ENCODE data around the gene FSTL5. TPM values are rescaled to one million over a fixed set of nuclear protein-coding genes. Genes with fewer than 3 reads are reported as not detected.

Gene FSTL5
- total RNA-seq, 4 donors from 2014 or later, result not detected

- no peaks in the 10 kb centered on the region for H3K27me3 ChIP-seq
- no peaks in the 10 kb centered on the region for H3K9me3 ChIP-seq
- no peaks in the 10 kb centered on the region for H3K36me3 ChIP-seq
- H3K4me1 ChIP-seq, result no peaks in the 10 kb centered on the region
- DNase-seq (no peak), ATAC-seq (no peak)
- in situ Hi-C loops (cut with MboI; ENCODE audit: low sequenced_read_pairs in 4 of 4), result no loop called here
- H3K4me3 ChIP-seq, result no peak overlapping the region
- TF ChIP-seq POLR2A (IDR thresholded peaks at IDR 0.05) (no peak), CTCF (IDR thresholded peaks at IDR 0.05 in 4 of 5, conservative IDR thresholded peaks at IDR 0.05 in 1 of 5) (no peak)
- intact Hi-C loops (cut with DNase I; ENCODE audit: low total_unique reads), result no loop called here
- no peak overlapping the region for H3K27ac ChIP-seq
These were observed 345.9 kb downstream of the FSTL5 start for GRCh38 chr4:161817914-161818313.

- Histone ChIP-seq H3K27ac (no peak overlapping the region), H3K4me3 (no peak overlapping the region), H3K4me1 (no peaks in the 10 kb centered on the region), H3K36me3 (no peaks in the 10 kb centered on the region), H3K27me3 (no peaks in the 10 kb centered on the region), H3K9me3 (no peaks in the 10 kb centered on the region)
- no peak for DNase-seq
- no peak for ATAC-seq
- intact Hi-C loops (cut with DNase I; ENCODE audit: low total_unique reads), result no loop called here
- no peak for TF ChIP-seq CTCF (IDR thresholded peaks at IDR 0.05 in 4 of 5, conservative IDR thresholded peaks at IDR 0.05 in 1 of 5)
- no peak for TF ChIP-seq POLR2A (IDR thresholded peaks at IDR 0.05)
- in situ Hi-C loops (cut with MboI; ENCODE audit: low sequenced_read_pairs in 4 of 4), result no loop called here
These were observed 346.8 kb downstream of the FSTL5 start for GRCh38 chr4:161816958-161817357.

GRCh38 chr4:161815841-161816240, 348.0 kb downstream of the FSTL5 start:
- no peak for ATAC-seq

GRCh38 chr4:161813889-161814288, 349.9 kb downstream of the FSTL5 start:
- no peak for TF ChIP-seq CTCF (IDR thresholded peaks at IDR 0.05 in 4 of 5, conservative IDR thresholded peaks at IDR 0.05 in 1 of 5)
- TF ChIP-seq POLR2A (IDR thresholded peaks at IDR 0.05), result no peak
- Histone ChIP-seq H3K27ac (no peak overlapping the region), H3K36me3 (no peaks in the 10 kb centered on the region), H3K4me1 (no peaks in the 10 kb centered on the region), H3K27me3 (no peaks in the 10 kb centered on the region), H3K4me3 (no peak overlapping the region), H3K9me3 (no peaks in the 10 kb centered on the region)
- ATAC-seq (no peak), DNase-seq (no peak)
- intact Hi-C loops (cut with DNase I; ENCODE audit: low total_unique reads) (no loop called here), in situ Hi-C loops (cut with MboI; ENCODE audit: low sequenced_read_pairs in 4 of 4) (no loop called here)

More at GRCh38 chr4:161815841-161816240, 348.0 kb downstream of the FSTL5 start:
- TF ChIP-seq POLR2A (IDR thresholded peaks at IDR 0.05), result no peak
- TF ChIP-seq CTCF (IDR thresholded peaks at IDR 0.05 in 4 of 5, conservative IDR thresholded peaks at IDR 0.05 in 1 of 5), result no peak
- in situ Hi-C loops (cut with MboI; ENCODE audit: low sequenced_read_pairs in 4 of 4) (no loop called here), intact Hi-C loops (cut with DNase I; ENCODE audit: low total_unique reads) (no loop called here)
- Histone ChIP-seq H3K36me3 (no peaks in the 10 kb centered on the region), H3K9me3 (no peaks in the 10 kb centered on the region), H3K4me1 (no peaks in the 10 kb centered on the region), H3K27ac (no peak overlapping the region), H3K4me3 (no peak overlapping the region), H3K27me3 (no peaks in the 10 kb centered on the region)
- DNase-seq, result no peak

- Histone ChIP-seq H3K4me3 (no peak overlapping the region), H3K4me1 (no peaks in the 10 kb centered on the region), H3K36me3 (no peaks in the 10 kb centered on the region), H3K9me3 (no peaks in the 10 kb centered on the region), H3K27me3 (no peaks in the 10 kb centered on the region), H3K27ac (no peak overlapping the region)
- in situ Hi-C loops (cut with MboI; ENCODE audit: low sequenced_read_pairs in 4 of 4) (no loop called here), intact Hi-C loops (cut with DNase I; ENCODE audit: low total_unique reads) (no loop called here)
- no peak for DNase-seq
- no peak for ATAC-seq
- no peak for TF ChIP-seq POLR2A (IDR thresholded peaks at IDR 0.05)
- TF ChIP-seq CTCF (IDR thresholded peaks at IDR 0.05 in 4 of 5, conservative IDR thresholded peaks at IDR 0.05 in 1 of 5), result no peak
These were observed 350.4 kb downstream of the FSTL5 start for GRCh38 chr4:161813389-161813788.
